DMS 273 (cell line): ENCODE results near the gene RCN1.

Source experiments
- DNase-seq: peaks from one replicate; lab custom pipeline; 2025; ENCODE audit not compliant: unreplicated experiment; lab: John Stamatoyannopoulos, UW

Gene RCN1

GRCh38 chr11:32073644-32074026, 17.2 kb upstream of the RCN1 start:
- no peak for DNase-seq

GRCh38 chr11:32079553-32079952, 11.3 kb upstream of the RCN1 start:
- peak; percentile 74 for DNase-seq

- DNase-seq = peak; percentile 21
Measured at GRCh38 chr11:32080361-32080980, 10.4 kb upstream of the RCN1 start.

- peak; percentile 82 for DNase-seq
Measured at GRCh38 chr11:32081129-32081641, 9.7 kb upstream of the RCN1 start.

- DNase-seq = no peak
Measured at GRCh38 chr11:32081901-32082300, 9.0 kb upstream of the RCN1 start.

- no peak for DNase-seq
Measured at GRCh38 chr11:32082346-32082986, 8.4 kb upstream of the RCN1 start.

GRCh38 chr11:32087597-32087996, 3.3 kb upstream of the RCN1 start:
- DNase-seq = no peak

- DNase-seq = peak; percentile 77
Measured at GRCh38 chr11:32088117-32088941, 2.5 kb upstream of the RCN1 start.

- DNase-seq = peak; percentile 52
Measured at GRCh38 chr11:32092581-32093170, 1.8 kb downstream of the RCN1 start.

GRCh38 chr11:32094923-32095322, 4.0 kb downstream of the RCN1 start:
- no peak for DNase-seq

GRCh38 chr11:32098142-32098903, 7.4 kb downstream of the RCN1 start:
- DNase-seq = no peak

GRCh38 chr11:32099516-32099915, 8.6 kb downstream of the RCN1 start:
- DNase-seq = peak; percentile 47

GRCh38 chr11:32100495-32100894, 9.6 kb downstream of the RCN1 start:
- no peak for DNase-seq

GRCh38 chr11:32101791-32102190, 10.9 kb downstream of the RCN1 start:
- no peak for DNase-seq

- DNase-seq = peak; percentile 14
Measured at GRCh38 chr11:32103121-32103719, 12.3 kb downstream of the RCN1 start.

- no peak for DNase-seq
Measured at GRCh38 chr11:32103941-32104340, 13.1 kb downstream of the RCN1 start.

- no peak for DNase-seq
Measured at GRCh38 chr11:32105871-32106560, 15.1 kb downstream of the RCN1 start.

GRCh38 chr11:32107647-32108046, 16.8 kb downstream of the RCN1 start:
- DNase-seq = peak; percentile 3

- no peak for DNase-seq
Measured at GRCh38 chr11:32108576-32108975, 17.7 kb downstream of the RCN1 start.

- DNase-seq = no peak
Measured at GRCh38 chr11:32109138-32109537, 18.3 kb downstream of the RCN1 start.
